Measurements from ENCODE around the gene OR52E6.

OR52E6 gene

DNA sequence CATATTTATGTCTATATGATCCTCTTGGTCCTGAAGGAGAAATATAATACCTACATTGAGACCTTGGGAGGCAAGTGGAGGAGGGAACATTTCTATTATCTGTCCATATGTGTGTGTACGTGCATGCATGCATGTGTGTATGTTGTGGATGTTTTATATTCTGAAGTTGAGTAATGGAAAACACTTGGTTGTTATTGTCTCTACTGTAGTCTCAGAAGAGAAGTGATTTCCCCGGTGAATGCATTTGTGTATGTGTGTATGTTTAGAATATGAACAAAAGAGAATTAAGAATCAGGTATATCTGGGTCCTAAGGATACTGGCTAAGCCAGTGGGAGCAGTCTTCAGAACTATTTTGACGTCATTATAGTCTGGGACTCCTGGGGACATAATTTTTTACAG is 50.5 kb downstream of the OR52E6 start, which contains the start of gene OR52N1:
OR52N1 (minus strand) TSS at position 101 of the 400 bp plus-strand sequence. CDS start 2,449 bp downstream, outside the sequence.
- no peak for DNase-seq

All from stimulated activated CD4-positive, alpha-beta T cell treated with anti-CD3 and anti-CD28 coated beads, Interleukin-4, amount 100 ng/mL, for 1 hour (primary cell).